Stimulated activated CD8-positive, alpha-beta memory T cell treated with anti-CD3 and anti-CD28 coated beads, Interleukin-4, amount 100 ng/mL, for 48 hours (primary cell): ENCODE data around the gene TNRC6C.
"Not testable (repeated sequence)": the region's sequence is repeated elsewhere in the genome, so short reads cannot be mapped to it uniquely, and the experiment has no call there.

Experiments
- DNase-seq: peaks from one replicate; pipeline ENCODE4 v3.0.0-alpha.2; 2020

The TNRC6C gene

DNA sequence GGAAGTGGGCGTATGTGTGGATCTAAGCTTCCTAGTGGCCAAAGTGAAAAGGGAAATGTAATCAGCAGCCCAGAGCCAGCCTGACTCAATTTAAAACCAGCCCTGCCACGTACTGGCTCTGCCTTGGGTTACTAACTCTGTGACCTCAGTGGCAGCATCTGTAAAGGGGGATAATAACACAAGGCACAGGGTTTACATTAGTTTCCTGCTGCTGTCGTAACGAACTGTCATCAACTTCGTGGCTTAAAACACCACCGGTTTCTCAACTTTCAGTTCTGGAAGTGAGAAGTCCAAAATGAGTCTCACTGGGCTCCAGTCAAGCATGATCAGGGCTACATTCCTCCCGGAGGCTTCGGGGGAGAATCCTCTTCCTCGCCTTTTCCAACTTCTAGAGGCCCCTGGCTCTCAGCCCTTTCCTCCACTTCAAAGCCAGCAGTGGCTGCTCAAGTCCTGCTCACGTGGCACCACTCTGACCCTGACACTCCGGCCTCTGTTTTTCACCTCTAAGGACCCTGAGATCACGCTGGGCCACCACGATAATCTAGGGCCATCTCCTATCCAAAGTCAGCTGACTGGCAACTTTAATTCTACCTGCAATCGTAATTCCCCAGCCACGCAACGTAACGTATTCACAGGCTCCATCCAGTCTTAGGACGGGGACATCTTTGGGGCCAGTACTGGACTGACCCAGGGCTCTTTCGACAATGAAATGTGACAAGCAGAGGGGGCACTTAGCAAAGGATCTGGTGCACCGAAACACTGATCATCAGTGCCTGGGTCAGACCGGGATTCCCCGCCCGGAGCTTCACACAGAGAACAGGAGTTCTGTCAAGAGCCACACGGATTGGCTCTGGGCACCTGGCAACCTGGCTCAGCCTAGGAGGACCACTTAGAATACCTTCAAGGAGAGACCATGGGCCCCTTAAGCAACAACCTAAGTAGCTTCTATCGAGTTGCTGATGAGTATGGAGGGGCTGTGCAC is 155.6 kb downstream of the TNRC6C start:
- peak; percentile 60 for DNase-seq

DNA sequence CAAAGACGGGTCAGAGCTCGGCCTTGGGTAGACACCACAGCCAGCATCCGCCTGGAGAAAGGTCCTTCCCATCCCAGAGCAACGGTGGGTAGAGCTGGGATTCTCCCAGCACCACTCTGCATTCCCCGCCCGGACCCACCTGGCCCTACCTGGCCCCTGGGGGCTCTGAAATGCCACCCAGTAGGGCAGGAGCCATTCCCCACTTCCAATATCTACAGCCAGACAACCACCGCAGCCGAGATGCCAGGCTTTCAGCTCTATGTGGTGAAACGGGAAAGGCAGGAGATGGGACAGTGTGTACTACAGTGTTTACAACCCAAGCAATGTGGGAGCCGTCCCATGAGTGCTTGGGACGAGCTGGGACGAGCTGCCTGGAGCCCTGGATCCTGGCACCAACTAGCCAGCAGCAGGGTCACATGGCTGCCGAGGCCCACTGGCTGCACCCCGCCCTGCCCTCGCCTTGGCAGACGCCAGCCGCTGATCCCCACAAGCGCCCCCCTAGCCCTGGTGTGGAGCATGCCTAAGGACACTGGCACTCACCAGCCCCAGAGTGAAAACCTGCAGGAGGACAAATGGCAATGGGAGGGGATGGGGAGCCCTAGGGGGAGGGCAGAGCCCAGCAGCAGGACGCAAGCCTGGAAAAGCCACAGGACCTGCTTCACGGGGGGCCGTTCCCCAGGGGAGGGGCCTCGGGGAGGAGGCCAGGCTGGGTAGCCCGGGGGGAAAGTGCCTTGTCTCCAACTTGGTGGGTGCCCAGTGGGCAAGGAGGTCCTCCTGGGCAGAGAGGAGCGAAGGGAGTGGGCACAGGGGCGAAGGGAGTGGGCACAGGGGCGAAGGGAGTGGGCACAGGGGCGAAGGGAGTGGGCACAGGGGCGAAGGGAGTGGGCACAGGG is 156.6 kb downstream of the TNRC6C start:
- no peak for DNase-seq

DNA sequence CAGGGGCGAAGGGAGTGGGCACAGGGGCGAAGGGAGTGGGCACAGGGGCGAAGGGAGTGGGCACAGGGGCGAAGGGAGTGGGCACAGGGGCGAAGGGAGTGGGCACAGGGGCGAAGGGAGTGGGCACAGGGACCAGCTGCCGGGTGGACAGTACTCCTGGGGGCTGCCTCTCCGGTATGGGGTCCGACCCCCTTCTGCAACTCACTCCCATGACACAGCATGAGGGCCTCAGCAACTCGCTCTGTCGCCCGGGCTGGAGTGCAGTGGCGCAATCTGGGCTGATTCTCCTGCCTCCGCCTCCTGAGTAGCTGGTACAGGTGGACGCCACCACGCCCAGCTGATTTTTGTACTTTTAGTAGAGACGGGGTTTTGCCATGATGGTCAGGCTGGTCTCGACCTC is 157.3 kb downstream of the TNRC6C start:
- DNase-seq = not testable (repeated sequence)

DNA sequence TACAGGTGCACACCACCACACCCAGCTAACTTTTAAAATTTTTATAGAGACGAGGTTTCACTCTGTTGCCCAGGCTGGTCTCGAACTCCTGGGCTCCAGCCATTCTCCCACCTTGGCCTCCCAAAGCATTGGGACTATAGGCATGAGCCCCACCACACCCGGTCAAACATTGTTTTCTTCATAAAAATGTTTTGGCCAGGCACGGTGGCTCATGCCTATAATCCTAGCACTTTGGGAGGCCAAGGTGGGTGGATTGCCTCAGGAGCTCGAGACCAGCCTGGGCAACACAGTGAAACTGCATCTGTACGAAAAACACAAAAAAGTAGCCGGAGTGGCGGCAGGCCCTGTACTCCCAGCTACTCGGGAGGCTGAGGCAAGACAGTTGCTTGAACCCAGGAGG is 157.9 kb downstream of the TNRC6C start:
- no peak for DNase-seq

DNA sequence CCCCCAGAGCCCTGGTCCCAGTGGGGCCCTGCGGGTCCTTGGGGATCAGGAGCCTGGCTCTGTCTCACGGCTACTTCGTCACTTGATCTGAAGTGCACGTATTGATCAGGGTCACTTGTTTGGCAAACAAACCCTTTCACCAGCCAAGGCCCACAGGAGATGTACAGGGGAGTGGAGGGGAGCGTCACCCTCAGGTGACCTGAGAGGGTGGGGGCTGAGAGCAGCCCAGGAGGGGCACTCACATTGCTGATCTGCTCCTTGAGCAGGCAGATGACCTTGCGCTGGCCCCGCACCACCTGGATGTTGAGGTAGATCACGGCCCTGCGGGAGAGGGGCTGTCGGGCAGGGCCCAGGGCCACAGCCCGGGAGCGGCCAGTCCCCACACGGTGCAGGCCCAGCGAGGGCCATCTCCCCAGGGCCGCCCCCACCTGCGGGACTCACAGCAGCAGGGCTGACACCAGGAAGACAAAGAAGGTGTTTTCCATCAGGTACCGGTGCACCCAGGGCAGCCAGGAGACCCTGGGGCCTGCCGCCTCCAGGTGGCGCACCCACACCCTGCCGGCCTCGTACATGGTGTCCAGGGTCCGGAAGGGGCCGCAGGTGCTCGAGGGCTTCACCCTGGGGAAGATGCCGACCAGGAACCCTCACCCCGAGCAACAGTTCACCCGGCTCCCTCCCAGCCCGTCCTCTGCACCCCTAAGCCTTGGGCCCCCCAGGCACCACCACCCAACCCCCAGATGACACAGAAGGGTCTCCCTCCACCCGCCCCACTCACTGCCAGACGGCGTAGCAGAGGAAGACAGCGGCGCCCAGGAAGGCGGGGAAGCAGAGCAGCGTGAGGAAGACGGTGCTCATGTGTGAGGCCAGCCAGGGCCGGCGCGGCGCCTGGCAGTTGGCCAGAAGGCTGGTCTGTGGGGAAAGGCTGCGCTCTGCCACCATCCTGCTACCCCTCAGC is 158.8 kb downstream of the TNRC6C start:
- peak; percentile 39 for DNase-seq

DNA sequence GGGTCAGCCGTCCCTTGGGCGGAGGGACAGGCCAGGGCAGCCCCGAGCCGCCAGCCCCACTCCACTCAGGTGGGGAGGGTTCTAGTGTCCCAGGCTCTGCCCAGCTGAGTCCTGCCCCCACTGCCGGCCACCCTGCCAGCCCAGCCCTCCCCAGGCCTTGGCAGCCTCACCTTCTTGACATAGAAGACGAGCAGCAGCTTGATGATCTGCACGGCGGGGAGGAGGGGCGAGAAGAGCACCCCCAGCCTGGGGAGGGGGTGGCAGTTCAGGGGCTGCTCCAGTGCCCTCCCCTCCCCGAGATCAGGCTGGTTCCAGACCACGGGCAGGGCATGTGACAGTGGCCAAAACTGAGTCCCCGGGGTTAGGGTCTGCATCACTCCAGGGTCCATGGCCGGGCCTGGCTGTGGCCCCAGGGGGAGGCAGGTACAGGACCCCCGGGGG is 160.3 kb downstream of the TNRC6C start:
- no peak for DNase-seq

DNA sequence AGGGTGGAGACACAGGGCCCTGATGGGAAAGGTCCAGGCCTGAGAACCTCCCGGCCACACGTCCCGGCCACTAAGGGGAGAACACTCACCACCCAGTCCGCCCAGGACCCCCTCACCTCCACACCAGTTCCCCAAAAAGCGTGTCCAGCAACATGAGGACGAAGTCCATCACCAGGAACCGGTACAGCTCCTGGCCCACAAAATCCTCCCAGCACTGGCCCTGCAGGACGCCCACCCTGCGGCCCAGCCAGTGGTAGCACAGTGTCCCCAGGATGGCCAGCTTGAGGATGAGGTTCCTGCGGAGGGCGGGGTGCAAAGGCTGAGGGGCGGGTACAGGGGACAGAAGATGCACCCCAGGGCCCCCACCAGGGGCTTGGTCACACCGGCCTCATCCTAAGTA is 162.0 kb downstream of the TNRC6C start:
- no peak for DNase-seq

DNA sequence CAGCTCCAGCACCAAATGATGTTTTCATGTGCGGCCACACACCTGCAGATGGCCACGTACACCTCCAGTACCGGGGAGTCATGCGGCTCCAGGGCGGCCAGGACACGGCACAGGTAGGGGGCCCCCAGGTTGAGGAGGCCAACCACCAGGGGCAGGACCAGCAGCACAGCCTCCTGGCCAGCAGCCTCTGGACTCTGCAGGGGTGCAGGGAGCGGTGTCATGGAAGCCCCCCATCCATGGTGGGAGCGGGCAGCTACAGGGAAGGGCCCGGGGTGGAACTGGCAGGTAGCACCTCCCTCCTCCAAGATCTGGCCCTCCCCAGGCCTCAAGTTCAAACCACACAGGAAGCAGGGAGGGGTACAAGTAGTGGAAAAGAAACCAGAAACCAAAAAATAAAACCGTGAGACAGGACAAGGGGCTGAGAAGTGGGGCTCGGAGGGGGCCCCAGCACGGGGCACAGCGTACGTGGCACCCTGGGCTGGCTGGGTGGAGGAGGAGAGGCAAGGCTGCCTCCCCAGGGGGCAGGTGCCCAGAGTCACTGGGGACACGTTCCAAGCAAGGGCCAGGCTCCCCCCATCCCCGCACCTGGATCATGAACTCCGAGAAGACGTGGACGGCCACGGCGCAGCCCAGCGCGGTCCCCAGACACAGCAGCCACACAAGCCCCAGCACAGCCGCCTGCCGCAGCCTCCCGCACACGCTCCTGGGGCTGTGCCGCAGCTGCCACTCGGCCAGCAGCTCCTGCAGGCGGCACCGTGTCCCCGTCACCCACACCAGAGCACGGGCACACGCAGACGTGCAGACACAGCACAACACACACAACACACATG is 162.7 kb downstream of the TNRC6C start:
- DNase-seq = peak; percentile 60

DNA sequence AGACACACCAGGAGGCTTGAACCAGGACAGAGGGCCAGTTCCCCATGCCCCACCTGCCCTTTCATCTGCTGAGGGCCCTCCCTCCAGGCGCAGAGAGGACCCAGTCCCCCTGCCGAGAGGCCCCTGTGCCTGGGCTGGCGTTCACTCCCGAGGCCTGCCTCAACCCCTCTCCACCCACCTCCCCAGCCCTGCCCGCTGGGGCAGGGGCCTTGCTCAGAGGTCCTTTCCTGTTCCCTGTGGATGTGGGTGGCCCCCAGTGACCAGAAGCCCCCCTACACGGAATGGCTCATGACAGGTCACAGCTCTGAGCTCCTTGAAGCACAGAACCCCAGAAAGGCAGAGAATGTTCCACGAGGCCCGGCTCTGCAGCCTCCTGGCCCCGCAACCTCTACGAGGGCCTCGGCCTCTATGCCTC is 163.3 kb downstream of the TNRC6C start:
- DNase-seq = no peak

DNA sequence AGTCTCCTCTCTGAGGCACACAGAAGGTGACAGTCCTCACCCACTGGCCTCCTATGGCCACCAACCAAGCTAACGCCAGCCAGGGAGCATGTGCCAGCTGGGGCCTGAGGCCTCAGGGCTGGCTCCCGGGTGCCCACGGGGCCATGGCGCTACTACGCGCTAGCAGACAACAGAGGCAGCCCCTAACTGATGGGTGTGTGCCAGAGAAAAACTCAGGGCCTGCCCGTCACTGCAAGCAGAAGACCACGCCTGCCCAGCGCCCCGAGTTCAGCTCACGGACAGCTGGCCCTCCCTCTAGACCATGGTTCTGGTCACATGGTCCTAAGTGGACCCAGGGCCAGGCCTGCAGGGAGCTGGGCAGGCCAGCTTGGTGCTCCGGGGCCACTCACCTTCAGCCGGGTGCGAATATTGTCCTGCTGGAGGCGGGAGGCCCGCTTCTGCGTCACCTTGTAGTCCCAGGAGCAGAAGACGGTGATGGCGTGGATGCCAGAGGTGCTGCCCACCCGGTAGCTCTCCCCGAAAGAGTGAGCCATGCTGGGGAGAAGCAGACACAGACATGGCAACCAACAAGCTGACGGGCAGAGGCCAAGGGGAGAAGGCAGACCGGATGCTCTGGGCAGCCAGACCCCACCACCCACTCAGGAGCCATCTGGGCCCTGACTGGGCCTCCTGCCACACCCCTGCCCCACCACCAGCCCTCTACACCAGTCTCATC is 163.9 kb downstream of the TNRC6C start:
- no peak for DNase-seq

DNA sequence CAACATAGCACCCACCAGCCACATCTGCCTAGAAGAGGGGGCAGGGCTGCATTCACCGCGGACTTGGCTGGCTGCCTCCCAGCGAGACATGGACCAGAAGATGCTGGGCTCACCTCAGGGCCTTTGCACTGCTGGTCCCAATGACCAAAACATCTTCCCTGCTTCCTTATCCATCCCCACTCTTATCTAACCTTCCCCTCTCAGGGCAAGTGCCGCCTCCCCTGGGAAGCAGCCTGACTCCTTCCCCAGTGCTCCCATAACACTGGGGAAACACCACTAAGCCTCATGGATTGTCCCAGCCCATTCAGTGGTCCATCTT is 164.4 kb downstream of the TNRC6C start:
- no peak for DNase-seq

DNA sequence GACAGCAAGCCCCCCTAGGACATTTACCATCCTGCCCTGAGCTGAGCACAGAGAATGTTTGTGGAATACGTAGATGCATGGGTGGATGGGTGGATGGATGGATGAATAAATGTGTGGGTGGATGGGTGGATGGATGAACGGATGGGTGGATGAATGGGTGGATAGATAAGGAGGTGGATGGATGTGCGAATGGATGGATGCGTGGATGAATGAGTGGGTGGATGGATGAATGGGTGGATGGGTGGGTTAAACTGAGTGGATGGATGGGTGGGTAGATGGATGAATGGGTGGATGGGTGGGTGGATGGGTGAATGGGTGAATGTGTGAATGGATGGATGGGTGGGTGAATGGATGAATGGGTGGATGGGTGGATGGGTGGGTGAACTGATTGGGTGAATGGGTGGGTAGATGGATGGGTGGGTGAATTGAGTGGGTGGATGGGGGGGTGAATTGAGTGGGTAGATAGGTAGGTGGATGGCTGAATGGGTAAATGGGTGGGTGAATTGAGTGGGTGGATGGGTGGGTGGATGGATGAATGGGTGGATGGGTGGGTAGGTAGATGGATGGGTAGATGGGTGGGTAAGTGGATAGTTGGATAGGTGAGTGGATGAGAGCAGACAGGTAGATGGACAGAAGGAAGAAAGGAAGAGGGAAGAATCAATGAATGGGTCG is 164.9 kb downstream of the TNRC6C start:
- no peak for DNase-seq

DNA sequence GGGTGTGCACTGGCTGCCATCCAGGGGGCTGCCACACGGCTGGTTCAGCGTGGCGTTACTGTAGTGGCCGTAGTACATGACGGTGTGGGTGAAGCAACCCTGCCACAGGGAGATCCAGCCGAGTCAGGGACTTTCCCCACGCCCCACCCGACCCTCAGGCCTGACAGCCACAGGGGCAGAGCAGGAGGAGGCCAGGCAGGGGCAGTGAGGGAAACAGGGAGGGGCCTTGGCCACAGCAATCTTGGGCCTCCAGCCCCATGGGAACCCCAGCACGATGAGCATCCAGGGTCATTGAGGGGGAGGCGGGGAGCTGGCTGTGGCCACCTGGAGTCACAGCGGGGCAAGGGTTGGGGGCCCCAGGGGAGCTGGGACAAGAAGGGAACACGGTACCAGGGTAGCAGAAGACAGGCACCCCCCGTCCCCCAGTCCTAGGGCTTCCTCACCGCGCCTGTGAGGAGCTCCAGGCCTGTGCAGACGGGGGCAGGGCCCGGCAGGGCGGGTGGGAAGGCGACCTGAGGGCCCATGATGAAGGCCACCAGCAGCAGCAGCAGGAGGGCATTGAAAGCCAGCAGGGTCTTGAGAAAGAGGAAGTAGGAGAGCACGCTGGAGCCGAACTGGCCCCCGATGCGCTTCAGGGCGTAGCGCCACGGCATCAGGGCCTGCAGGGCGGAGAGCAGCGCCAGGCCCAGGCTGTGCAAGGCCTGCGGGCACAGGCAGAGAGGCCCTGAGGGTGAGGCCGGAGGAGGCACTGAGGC is 165.8 kb downstream of the TNRC6C start:
- DNase-seq = no peak

DNA sequence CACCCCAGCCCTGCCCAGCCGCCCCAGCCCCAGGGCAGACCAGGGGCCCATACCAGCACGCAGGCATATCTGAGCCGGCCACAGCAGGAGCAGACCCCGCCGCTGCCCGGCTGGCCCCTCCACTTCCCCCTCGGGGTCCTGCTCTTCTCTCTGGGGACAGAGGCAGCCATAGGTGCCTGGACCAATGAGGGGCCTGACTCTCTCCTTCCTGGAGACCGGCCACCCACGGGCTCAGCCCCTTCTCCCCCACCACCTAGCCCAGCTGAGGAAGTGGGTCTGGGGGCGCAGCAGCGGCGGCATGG is 166.3 kb downstream of the TNRC6C start:
- DNase-seq = no peak

DNA sequence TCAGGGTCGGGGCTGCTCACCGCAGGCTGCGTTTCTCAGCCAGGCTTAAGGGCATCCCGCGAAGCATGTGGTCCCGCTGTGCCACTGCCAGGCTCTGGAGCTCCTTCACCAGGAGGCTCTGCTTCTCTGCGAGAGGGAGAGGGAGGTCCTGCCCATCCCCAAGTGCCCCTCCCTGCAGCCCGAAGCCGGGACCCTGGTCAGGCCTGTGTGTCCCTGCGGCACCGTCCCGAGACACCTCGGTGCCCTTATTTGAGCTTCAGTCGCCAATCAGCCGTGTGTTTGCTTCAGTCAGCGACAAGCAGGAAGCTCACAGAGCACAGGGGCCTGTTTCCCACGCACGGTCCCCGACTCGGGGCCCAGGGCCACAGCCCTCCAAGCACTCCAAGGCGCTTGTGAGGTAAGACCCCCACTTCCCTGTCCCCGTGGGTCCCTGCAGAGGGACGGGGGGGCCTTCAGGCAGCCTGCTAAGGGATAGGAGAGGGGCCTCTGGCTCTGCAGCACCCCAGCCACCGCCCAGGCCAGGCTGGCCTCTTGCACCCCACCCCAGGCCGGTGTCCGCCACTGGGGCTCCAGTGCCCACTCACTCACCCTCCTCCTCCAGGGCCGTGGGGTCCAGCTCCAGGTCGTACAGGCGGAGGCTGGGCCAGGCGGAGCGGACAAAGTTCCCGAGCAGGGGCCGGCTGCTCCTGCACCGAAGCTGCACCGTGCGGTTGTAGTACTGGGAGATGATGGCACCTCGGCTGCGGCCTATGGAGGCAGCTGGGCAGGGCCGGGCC is 166.8 kb downstream of the TNRC6C start:
- no peak for DNase-seq

DNA sequence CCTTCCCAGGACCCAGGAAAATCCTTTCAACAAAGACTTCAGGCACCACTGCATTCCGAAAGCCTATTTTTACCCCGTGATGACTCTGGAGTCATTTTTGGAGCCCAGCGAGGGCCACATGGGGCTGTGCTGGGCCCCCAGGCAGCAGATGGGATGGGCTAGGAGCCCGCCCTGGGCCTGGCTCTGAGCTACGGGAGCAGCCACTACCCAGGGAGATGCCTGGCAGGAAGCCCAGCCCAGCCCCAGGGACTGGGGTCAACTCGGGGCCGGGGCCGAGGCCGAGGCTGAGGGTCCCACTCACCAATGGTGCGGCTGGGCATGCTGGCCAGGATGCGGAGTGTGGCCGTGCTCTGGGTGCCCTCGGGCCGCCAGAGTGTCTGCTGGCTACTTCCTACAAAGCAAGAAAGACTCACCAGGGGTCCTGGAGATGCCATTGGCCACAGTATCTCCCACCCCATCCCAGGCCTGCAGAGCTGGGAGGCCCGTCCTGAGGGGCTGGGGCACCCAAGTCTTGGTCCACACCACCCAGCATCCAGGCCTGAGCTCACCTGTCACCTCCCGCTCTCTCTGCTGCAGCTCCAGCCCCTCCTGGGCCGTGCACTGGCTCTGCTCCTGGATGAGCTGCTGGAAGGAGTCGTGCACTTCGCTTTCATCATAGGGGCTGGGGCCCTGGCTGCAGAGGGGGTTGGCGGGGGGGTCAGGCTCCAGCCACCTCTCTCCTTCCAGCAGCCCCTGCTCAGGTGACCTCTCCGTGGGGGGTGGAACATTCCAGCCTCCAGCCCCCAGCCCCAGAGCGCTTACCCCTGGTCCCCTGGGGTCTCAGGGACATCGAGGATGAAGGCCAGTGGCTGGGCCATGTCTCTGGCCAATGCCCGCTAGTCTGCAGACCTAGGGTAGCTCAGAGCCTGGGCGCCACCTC is 167.7 kb downstream of the TNRC6C start:
- DNase-seq = no peak

DNA sequence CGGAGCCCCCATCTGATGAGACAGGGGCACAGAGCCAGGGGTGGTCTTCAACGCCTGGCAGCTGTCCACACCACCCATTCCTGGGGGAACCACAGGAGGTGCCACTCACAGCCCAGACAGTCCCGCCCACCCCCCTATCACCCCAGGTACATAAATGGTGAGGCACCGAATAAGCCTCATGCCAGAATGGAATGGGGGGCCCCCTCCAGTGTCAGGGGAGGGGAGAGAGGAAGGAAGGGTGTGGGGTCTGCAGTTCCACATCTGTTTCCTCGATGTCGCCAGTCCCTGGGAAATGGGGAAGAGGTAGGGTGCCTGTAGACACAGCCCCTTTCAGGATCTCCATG is 168.4 kb downstream of the TNRC6C start:
- no peak for DNase-seq
